ENCODE measurements around the gene PPFIBP2. TPM values are rescaled to one million over a fixed set of nuclear protein-coding genes. Genes with fewer than 3 reads are reported as not detected.
"Not testable (repeated sequence)": the region's sequence is repeated elsewhere in the genome, so short reads cannot be mapped to it uniquely, and the experiment has no call there.

Gene PPFIBP2
- polyA plus RNA-seq, 6 donors from 2014 or later: 3.7 to 13.3 (median 7.4) TPM

- H3K36me3 Mint-ChIP-seq: peaks cover 0 to 10% of the 10 kb centered on the region in 2 donors
- peak overlapping the region; percentile 5 to 61 (median 42) for H3K27ac Mint-ChIP-seq
- no peak for DNase-seq
Observed at GRCh38 chr11:7506243-7506642, 7.6 kb upstream of the PPFIBP2 start.

GRCh38 chr11:7508087-7508486 lies 5.7 kb upstream of the PPFIBP2 start:
- DNase-seq (no peak), ATAC-seq (ENCODE audit: low read depth in 2 of 2) (no peak)
- H3K27me3 Mint-ChIP-seq: no peaks in the 10 kb centered on the region
- H3K36me3 Mint-ChIP-seq: peaks cover 0 to 10% of the 10 kb centered on the region in 2 donors
- H3K9me3 Mint-ChIP-seq: no peaks in the 10 kb centered on the region
- H3K4me1 Mint-ChIP-seq: peaks cover 46 to 57% (median 55%) of the 10 kb centered on the region in 3 donors
- H3K4me3 Mint-ChIP-seq: no peak overlapping the region
- H3K27ac Mint-ChIP-seq: no peak overlapping the region

More at GRCh38 chr11:7506243-7506642, 7.6 kb upstream of the PPFIBP2 start:
- ATAC-seq (ENCODE audit: low read depth in 2 of 2): peak; percentile 35 to 38
- no peaks in the 10 kb centered on the region for H3K9me3 Mint-ChIP-seq
- peaks cover 31 to 45% (median 37%) of the 10 kb centered on the region in 3 donors for H3K4me1 Mint-ChIP-seq
- peak overlapping the region in 4 of 8 donors; percentile 5 to 45 (median 14) for H3K4me3 Mint-ChIP-seq
- no peaks in the 10 kb centered on the region for H3K27me3 Mint-ChIP-seq

- peaks cover 51 to 65% (median 65%) of the 10 kb centered on the region in 3 donors for H3K4me1 Mint-ChIP-seq
- H3K27ac Mint-ChIP-seq: peak overlapping the region in 2 of 6 donors; percentile 80 to 87
- ATAC-seq (ENCODE audit: low read depth in 2 of 2) (no peak), DNase-seq (no peak)
- no peaks in the 10 kb centered on the region for H3K9me3 Mint-ChIP-seq
- peaks cover 0 to 10% of the 10 kb centered on the region in 2 donors for H3K36me3 Mint-ChIP-seq
- no peaks in the 10 kb centered on the region for H3K27me3 Mint-ChIP-seq
- H3K4me3 Mint-ChIP-seq: peak overlapping the region in 2 of 8 donors; percentile 5 to 65
Observed at GRCh38 chr11:7509966-7510365, 3.8 kb upstream of the PPFIBP2 start.

GRCh38 chr11:7511401-7511800 lies 2.4 kb upstream of the PPFIBP2 start:
- Mint-ChIP-seq H3K27ac (peak overlapping the region in 5 of 6 donors; percentile 87 to 100 (median 99)), H3K27me3 (no peaks in the 10 kb centered on the region), H3K9me3 (no peaks in the 10 kb centered on the region), H3K4me3 (peak overlapping the region in 6 of 8 donors; percentile 88 to 98 (median 96)), H3K36me3 (peaks cover 0 to 7% of the 10 kb centered on the region in 2 donors), H3K4me1 (peaks cover 55 to 66% (median 65%) of the 10 kb centered on the region in 3 donors)
- DNase-seq (no peak), ATAC-seq (ENCODE audit: low read depth in 2 of 2) (no peak)

- ATAC-seq (ENCODE audit: low read depth in 2 of 2): peak; percentile 77
- no peaks in the 10 kb centered on the region for H3K27me3 Mint-ChIP-seq
- H3K36me3 Mint-ChIP-seq: no peaks in the 10 kb centered on the region
- no peaks in the 10 kb centered on the region for H3K9me3 Mint-ChIP-seq
- H3K4me1 Mint-ChIP-seq: peaks cover 58 to 71% (median 69%) of the 10 kb centered on the region in 3 donors
- H3K4me3 Mint-ChIP-seq: peak overlapping the region; percentile 88 to 98 (median 96)
- peak overlapping the region in 5 of 6 donors; percentile 99 to 100 (median 100) for H3K27ac Mint-ChIP-seq
- peak; percentile 89 for DNase-seq
Observed at GRCh38 chr11:7512525-7513233, 1.1 kb upstream of the PPFIBP2 start.

GRCh38 chr11:7514099-7514591 lies 346 bp downstream of the PPFIBP2 start:
- Mint-ChIP-seq H3K4me1 (peaks cover 67 to 84% (median 70%) of the 10 kb centered on the region in 3 donors), H3K27ac (peak overlapping the region in 5 of 6 donors; percentile 57 to 100 (median 93)), H3K27me3 (no peaks in the 10 kb centered on the region), H3K4me3 (peak overlapping the region; percentile 85 to 98 (median 95)), H3K9me3 (peaks cover 0 to 7% (median 0%) of the 10 kb centered on the region in 7 donors), H3K36me3 (no peaks in the 10 kb centered on the region)
- DNase-seq (no peak), ATAC-seq (ENCODE audit: low read depth in 2 of 2) (peak; percentile 1 to 2)

- Mint-ChIP-seq H3K27me3 (no peaks in the 10 kb centered on the region), H3K36me3 (no peaks in the 10 kb centered on the region), H3K4me3 (peak overlapping the region in 7 of 8 donors; percentile 6 to 98 (median 67)), H3K27ac (peak overlapping the region in 1 of 6 donors; percentile 6), H3K9me3 (peaks cover 0 to 7% (median 0%) of the 10 kb centered on the region in 7 donors), H3K4me1 (peaks cover 58 to 77% (median 61%) of the 10 kb centered on the region in 3 donors)
- no peak for DNase-seq
- ATAC-seq (ENCODE audit: low read depth in 2 of 2): no peak
Observed at GRCh38 chr11:7515447-7515886, 1.7 kb downstream of the PPFIBP2 start.

- ATAC-seq (ENCODE audit: low read depth in 2 of 2) (no peak), DNase-seq (no peak)
- Mint-ChIP-seq H3K9me3 (peaks cover 0 to 7% (median 0%) of the 10 kb centered on the region in 7 donors), H3K27ac (peak overlapping the region in 2 of 6 donors; percentile 25 to 49), H3K4me1 (peaks cover 48 to 67% (median 52%) of the 10 kb centered on the region in 3 donors), H3K27me3 (no peaks in the 10 kb centered on the region), H3K4me3 (peak overlapping the region in 5 of 8 donors; percentile 0 to 70 (median 36)), H3K36me3 (no peaks in the 10 kb centered on the region)
Observed at GRCh38 chr11:7516475-7516874, 2.7 kb downstream of the PPFIBP2 start.

GRCh38 chr11:7517743-7518142 lies 3.9 kb downstream of the PPFIBP2 start:
- not testable (repeated sequence) for H3K36me3 Mint-ChIP-seq; H3K9me3 Mint-ChIP-seq; H3K27me3 Mint-ChIP-seq; DNase-seq; ATAC-seq (ENCODE audit: low read depth in 2 of 2)
- Mint-ChIP-seq H3K4me3 (peak overlapping the region in 2 of 8 donors; percentile 70 to 83), H3K27ac (peak overlapping the region in 3 of 6 donors; percentile 28 to 66 (median 62)), H3K4me1 (peaks cover 38 to 54% (median 40%) of the 10 kb centered on the region in 3 donors)

GRCh38 chr11:7518811-7519562 lies 5.2 kb downstream of the PPFIBP2 start:
- ATAC-seq (ENCODE audit: low read depth in 2 of 2) (no peak), DNase-seq (no peak)
- peak overlapping the region in 4 of 8 donors; percentile 7 to 41 (median 21) for H3K4me3 Mint-ChIP-seq
- H3K27ac Mint-ChIP-seq: peak overlapping the region in 4 of 6 donors; percentile 1 to 91 (median 40)
- H3K27me3 Mint-ChIP-seq: no peaks in the 10 kb centered on the region
- peaks cover 0 to 7% (median 0%) of the 10 kb centered on the region in 7 donors for H3K9me3 Mint-ChIP-seq
- H3K36me3 Mint-ChIP-seq: no peaks in the 10 kb centered on the region
- H3K4me1 Mint-ChIP-seq: peaks cover 38 to 54% (median 50%) of the 10 kb centered on the region in 3 donors

GRCh38 chr11:7520011-7520942 lies 6.5 kb downstream of the PPFIBP2 start:
- H3K9me3 Mint-ChIP-seq: peaks cover 0 to 7% (median 0%) of the 10 kb centered on the region in 7 donors
- H3K4me1 Mint-ChIP-seq: peaks cover 28 to 56% (median 51%) of the 10 kb centered on the region in 3 donors
- ATAC-seq (ENCODE audit: low read depth in 2 of 2): peak; percentile 23 to 51
- peak overlapping the region in 7 of 8 donors; percentile 4 to 85 (median 55) for H3K4me3 Mint-ChIP-seq
- no peaks in the 10 kb centered on the region for H3K27me3 Mint-ChIP-seq
- no peak overlapping the region for H3K27ac Mint-ChIP-seq
- DNase-seq: no peak
- H3K36me3 Mint-ChIP-seq: no peaks in the 10 kb centered on the region

GRCh38 chr11:7520981-7521487 lies 7.2 kb downstream of the PPFIBP2 start:
- peaks cover 20 to 55% (median 46%) of the 10 kb centered on the region in 3 donors for H3K4me1 Mint-ChIP-seq
- peak; percentile 72 to 84 for ATAC-seq (ENCODE audit: low read depth in 2 of 2)
- DNase-seq: peak; percentile 68
- H3K27ac Mint-ChIP-seq: no peak overlapping the region
- no peaks in the 10 kb centered on the region for H3K27me3 Mint-ChIP-seq
- no peaks in the 10 kb centered on the region for H3K36me3 Mint-ChIP-seq
- H3K9me3 Mint-ChIP-seq: peaks cover 0 to 7% (median 0%) of the 10 kb centered on the region in 7 donors
- no peak overlapping the region for H3K4me3 Mint-ChIP-seq

Data from naive B cell (primary cell).